HG03558 (cell line): ENCODE results near the gene KRTAP4-6.
"Not testable (repeated sequence)": the region's sequence is repeated elsewhere in the genome, so short reads cannot be mapped to it uniquely, and the experiment has no call there.

Source experiments
- ATAC-seq: cut with Tn5 transposase; IDR thresholded peaks from one replicate; pipeline ENCODE4 v1.9.1; 2021; ENCODE audit warnings: moderate number of reproducible peaks; ENCODE audit not compliant: unreplicated experiment; ENCODE audit errors: extremely low read depth

KRTAP4-6 gene

DNA sequence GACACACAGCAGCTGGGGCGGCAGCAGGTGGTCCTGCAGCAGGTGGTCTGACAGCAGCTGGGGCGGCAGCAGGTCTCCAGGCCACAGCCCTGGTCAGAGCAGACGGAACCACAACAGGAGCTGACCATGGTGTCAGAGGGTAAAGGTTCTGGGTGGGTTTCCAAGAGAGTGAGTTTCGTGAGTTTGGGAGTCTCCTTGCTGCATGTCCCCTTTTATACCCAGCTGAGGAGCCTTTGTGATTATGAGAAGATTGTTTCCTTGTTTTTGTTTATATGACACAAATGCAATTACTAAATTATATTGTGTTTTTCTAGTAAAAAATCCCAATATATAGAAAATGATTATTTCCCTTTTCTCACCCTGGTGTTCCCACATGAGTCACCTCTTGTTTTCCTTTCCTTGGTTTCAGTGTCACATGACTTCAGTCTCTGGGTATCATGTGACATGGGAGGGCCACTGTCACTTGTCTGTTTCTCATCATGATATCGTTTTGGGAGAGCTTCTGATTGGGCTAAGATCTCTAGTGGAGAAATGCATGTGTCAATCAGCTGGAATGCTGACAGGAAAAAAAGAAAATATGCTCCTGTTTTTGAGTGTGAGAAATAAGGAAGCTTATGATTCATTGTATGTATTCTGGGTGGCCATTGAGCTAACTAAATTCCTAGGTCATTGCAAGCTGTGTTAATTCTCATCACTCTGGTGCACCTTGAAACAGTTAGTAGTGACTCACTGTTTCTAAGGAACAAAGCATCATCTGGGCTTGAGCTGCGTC, at the start of gene KRTAP4-6:
KRTAP4-6 (minus strand) TSS at position 185 of the 772 bp plus-strand sequence; CDS start at position 128, 57 bp downstream.
- ATAC-seq = no peak

DNA sequence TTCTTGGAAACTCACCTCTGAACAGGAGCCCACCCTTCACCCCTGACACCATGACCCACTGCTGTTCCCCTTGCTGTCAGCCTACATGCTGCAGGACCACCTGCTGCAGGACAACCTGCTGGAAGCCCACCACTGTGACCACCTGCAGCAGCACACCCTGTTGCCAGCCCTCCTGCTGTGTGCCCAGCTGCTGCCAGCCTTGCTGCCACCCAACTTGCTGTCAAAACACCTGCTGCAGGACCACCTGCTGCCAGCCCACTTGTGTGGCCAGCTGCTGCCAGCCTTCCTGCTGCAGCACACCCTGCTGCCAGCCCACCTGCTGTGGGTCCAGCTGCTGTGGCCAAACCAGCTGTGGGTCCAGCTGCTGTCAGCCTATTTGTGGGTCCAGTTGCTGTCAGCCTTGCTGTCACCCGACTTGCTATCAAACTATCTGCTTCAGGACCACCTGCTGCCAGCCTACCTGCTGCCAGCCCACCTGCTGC, 49.5 kb upstream of the KRTAP4-6 start, which contains the start of gene KRTAP9-1:
KRTAP9-1 (plus strand) TSS at position 51 of the 482 bp plus-strand sequence; CDS start at position 51, 0 bp downstream.
- ATAC-seq = not testable (repeated sequence)

DNA sequence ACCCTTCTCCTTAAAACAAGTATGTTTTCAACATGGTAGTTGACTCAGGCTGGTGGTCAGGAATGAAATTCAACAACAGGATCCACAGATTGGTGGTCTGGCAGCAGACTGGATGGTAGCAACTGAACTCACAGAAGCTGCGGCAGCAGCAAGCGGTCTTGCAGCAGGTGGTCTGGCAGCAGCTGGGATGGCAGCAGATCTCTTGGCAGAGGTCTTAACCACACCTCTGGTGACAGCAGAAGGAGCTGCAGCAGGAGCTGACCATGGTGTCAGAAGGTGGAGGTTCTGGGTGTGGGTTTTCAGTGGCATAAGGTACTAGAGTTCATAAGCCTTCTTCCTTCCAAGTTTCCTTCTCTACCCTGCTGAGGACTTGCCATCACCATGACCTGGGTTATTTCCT, 46.5 kb upstream of the KRTAP4-6 start:
- no peak for ATAC-seq

DNA sequence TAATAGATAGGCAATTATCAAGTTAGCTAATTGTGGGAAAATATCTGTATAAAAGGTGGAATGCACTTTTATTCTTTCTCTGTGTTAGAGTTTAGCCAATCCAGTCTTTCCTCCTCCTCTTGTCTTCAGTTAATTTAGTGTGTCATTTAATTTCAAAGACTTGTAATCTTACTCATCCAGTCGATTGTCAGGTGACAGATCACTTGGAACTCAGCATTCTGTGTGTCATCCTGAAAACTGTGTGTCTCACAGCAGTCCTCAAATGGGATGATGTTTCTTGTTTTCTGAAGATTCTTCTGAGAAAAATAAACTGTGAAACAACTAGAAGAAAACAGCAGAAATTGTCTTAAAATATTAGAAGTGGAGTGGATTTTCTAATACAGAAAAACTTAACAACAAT, 44.7 kb upstream of the KRTAP4-6 start:
- ATAC-seq = no peak

DNA sequence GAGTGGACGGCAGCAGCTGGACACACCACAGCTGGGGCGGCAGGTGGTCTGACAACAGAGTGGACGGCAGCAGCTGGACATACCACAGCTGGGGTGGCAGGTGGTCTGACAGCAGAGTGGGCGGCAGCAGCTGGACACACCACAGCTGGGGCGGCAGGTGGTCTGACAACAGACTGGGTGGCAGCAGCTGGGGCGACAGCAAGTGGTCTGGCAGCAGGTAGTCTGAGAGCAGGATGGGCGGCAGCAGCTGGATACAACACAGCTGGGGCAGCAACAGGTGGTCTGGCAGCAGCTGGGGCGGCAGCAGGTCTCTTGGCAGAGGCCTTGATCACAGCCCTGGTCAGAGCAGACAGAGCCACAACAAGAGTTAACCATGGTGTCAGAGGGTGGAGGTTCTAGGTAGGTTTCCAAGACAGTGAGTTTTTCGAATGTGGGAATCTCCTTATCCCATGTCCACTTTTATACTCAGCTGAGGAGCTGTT, 44.2 kb upstream of the KRTAP4-6 start, which contains the start of gene KRTAP4-1:
KRTAP4-1 (minus strand) TSS at position 432 of the 482 bp plus-strand sequence; CDS start at position 375, 57 bp downstream.
- ATAC-seq = no peak

DNA sequence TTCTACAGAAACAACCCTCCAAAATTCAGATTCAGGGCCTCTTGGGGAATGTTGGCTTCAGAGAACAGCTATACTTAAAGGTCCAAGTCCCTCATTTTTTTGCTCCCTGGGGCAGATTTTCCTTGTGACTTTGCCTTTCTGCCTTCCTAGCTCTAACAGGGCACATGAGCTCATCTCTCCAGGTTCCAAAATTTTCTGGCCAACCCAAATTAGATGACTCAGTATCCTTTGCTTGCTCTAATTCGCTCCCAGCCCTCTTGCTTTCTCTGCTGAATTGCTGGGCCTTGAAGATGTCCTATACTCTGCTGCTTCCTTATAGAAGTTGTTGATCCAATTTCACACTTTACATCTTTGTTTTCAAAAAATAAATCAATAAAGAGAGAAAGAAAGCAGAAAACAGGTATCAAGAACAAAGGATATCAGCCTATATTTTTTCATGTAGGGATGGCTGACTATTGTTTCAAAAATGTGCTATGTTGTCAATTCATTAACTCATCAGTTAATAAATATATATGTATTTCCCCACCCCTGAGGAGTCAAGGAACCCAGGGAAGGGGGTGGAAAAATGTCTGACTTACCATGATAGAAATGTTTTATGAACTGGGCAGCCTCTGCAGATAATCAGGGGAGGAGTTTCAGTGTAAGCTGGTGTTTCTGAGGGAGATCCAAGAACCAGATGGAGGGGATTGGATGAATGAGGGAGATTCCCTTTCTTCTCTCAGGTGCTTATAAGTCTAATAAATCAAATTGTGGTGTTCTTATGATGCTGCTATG, 38.7 kb upstream of the KRTAP4-6 start:
- no peak for ATAC-seq

DNA sequence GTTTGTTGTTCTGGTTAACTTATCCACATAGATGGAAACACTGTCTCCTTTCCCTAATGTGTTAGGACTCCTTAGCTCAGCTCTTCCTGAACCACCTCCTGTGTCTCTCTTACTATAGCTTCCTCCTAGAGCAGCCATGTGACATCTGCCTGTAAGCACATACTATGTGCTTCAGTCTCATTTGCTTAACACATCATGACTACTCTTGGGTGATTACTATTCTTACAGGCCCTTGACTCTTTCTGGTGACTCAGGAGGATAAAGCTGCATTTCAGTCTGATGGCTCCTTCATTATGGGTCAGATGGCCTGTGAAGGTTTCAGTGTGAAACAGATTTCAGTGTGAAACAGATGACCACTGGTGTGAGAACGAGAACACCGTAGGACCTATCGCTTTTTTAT, 38.0 kb upstream of the KRTAP4-6 start:
- ATAC-seq = no peak

DNA sequence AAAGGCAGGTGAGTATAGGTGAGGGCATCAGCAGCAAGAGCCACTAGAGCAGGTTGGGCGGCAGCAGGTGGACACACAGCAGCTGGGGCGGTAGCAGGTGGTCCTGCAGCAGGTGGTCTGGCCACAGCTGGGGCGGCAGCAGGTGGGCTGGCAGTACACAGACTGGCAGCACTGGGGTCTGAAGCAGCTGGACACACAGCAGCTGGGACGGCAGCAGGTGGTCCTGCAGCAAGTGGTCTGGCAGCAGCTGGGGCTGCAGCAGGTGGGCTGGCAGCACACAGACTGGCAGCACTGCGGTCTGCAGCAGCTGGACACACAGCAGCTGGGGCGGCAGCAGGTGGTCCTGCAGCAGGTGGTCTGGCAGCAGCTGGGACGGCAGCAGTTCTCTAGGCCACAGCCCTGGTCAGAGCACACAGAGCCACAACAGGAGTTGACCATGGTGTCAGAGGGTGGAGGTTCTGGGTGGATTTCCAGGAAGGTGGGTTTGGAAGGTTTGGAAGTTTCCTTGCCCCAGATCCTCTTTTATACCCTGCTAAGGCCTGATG, 37.5 kb upstream of the KRTAP4-6 start, which contains the start of gene KRTAP4-2:
KRTAP4-2 (minus strand) TSS at position 495 of the 545 bp plus-strand sequence; CDS start at position 438, 57 bp downstream.
- no peak for ATAC-seq

DNA sequence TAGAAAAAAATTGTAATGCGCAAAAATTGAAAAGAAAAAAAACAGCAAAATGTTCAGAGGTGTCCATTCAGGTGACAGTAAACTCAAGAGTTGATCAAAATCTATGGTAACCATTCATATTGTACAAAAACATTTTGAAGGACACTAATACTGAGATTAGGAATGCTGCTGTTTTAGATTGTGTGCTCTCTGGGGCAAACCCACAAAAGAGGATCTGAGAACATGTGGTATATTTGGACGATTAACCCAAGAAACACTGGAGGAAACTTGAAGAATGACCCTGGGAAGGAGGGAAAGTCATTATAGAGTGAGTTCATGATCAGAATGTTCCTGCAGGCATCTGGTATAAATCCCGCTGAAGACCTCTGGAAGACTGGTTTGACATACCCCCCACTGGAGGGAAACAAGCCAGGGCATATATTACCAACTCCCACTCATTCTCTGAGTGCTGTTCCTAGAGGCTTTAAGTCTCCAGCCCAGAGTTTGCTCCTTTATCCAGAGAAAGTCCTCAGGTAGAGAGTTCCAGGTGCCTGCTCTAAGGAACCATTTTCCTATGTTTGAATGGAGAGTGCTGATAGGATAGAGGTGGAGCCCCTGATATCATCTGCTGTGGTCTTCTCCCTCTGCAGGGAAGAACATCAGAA, 36.5 kb upstream of the KRTAP4-6 start:
- ATAC-seq = no peak

DNA sequence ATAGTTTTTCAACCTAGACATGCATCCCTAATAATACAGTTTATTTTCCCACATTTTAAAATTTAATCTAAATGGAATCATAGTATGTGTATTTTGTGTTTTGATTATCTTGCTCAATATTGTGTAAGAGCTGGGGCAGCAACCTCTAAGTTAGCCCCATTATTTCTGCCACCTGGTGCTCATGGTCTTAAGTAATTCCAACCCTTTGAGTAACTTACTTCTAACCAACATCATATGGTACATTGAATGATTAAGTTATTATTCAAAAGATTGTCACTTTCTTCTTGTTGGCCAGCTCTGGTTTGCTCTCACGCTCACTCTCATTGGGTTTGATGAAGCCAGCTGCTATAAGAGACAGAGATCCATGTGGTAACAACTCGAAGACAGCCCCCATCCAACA, 31.5 kb upstream of the KRTAP4-6 start:
- ATAC-seq = no peak

DNA sequence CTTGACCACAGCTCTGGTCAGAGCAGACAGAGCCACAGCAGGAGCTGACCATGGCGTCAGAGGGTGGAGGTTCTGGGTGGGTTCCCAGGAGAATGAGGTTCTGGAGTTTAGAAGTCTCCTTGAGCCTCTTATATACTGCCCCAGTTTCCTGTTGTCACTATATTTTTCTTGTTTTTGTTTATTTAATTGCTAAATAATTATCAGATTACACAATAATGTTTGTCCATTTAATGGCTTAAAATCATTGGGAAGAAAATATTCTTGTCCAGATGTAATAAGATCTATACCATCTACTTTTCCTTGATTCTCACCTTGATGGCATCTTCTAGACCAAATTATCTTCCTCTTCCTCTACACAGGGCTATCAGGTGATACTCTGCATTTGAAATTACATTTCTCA, 27.8 kb upstream of the KRTAP4-6 start, which contains the start of gene KRTAP4-3:
KRTAP4-3 (minus strand) TSS at position 101 of the 400 bp plus-strand sequence; CDS start at position 52, 49 bp downstream.
- ATAC-seq = no peak

DNA sequence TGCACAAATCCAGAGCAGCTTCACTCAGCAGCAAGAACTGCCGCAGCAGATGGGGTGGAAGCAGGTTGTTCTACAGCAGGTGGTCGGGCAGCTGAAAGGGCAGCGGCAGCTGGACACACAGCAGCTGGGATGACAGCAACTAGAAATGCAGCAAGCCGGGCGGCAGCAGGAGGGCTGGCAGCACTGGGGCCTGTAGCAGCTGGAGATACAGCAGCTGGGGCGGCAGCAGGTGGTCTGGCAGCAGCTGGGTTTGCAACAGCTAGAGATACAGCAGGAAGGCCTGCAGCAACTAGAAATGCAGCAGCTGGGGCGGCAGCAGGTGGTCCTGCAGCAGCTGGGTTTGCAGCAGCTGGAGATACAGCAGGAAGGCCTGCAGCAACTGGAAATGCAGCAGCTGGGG, 27.2 kb upstream of the KRTAP4-6 start:
- no peak for ATAC-seq

DNA sequence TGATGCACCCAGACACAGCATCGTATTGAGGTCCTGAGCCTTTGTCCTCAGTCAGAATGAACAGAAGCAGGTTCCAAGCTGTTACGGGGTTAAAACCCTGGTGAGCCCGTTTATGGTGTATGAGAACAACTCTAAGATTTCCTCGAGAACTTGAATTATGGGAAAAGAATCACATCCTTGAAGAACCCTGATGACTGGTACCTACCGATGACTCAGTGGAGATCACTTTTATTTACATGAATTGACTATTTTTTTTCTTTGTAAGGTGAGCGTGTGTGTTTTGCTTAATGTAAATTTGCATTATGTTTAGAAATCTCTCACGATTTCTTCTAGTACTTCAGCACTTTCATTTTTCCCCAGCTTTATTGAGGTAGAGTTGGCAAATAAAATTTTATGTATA, 23.5 kb upstream of the KRTAP4-6 start:
- no peak for ATAC-seq

DNA sequence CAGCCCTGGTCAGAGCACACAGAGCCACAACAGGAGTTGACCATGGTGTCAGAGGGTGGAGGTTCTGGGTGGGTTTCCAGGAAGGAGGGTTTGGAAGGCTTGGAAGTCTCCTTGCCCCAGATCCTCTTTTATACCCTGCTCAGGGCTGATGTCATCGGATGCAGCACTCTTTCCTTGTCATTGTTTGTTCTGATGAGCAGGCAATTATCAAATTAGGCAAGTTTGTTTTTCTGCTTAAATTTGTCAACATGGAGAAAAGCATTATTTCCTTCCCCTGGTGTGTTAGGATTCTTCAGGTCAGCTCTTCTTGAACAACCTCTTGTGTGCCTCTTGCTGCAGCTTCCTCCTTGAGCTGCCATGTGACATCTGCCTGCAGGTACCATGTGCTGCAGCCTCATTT, 20.3 kb upstream of the KRTAP4-6 start, which contains the start of gene KRTAP4-4:
KRTAP4-4 (minus strand) TSS at position 101 of the 400 bp plus-strand sequence; CDS start at position 44, 57 bp downstream.
- ATAC-seq = no peak

DNA sequence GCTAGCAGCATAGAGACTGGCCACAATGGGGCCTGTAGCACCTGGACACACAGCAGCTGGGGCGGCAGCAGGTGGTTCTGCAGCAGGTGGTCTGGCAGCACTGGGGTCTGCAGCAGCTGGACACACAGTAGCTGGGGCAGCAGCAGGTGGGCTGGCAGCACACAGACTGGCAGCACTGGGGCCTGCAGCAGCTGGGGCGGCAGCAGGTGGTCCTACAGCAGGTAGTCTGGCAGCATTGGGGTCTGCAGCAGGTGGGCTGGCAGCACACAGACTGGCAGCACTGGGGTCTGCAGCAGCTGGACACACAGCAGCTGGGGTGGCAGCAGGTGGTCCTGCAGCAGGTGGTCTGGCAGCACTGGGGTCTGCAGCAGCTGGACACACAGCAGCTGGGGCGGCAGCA, 19.8 kb upstream of the KRTAP4-6 start:
- ATAC-seq = not testable (repeated sequence)

DNA sequence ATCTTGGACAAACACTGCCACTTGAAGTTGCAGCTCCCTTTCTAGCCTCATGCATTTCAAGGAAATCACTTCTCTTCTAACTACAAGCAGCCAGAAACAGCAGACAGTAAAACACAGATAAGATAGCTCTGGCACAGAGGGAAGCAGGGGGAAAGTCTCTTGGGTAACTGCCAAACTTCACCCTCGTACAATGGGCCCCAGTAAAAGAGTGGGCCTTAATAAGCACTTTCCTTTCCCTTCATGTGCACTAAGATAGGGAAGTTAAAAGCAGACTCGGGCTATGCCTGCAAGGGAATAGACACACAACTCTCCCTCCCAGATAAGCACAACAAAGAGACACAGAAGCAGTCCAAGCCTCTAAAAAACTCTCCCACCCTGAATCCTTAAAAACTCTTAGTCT, 13.5 kb upstream of the KRTAP4-6 start:
- no peak for ATAC-seq

DNA sequence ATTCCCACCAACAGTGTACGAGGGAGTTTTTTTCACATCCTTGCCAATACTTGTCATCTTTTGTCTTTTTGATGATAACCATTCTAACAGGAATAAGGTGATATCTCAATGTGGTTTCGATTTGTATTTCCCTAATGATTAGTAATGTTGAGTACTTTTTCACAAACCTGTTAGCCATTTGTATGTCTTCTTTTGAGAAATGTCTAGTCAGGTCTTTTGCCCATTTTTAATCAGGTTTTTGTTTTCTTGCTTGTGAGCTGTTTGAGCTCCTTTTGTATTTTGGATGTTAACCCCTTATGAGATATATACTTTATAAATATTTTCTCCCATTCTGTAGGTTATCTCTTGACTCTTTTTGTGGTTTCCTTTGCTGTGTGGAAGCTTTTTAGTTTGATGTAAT, 11.2 kb upstream of the KRTAP4-6 start:
- ATAC-seq = no peak

DNA sequence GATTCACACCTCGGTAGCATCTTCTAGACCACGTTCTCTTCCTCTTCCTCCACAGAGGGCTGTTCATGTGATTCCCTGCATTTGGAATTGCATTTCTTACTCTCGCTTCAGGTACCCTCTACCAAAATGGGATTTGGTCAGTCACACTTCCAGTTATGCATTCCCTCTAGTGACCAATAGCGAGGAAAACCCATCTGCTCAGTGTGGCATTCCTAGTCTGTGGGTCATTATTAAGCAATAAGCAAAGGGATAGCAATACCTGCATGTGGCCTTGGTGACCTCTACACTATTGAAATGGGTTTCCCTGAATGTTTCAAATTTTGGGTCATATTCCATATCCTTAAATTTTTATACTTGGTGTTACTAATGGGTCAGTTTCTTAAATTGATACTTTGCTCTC, 9.7 kb upstream of the KRTAP4-6 start:
- ATAC-seq = no peak

DNA sequence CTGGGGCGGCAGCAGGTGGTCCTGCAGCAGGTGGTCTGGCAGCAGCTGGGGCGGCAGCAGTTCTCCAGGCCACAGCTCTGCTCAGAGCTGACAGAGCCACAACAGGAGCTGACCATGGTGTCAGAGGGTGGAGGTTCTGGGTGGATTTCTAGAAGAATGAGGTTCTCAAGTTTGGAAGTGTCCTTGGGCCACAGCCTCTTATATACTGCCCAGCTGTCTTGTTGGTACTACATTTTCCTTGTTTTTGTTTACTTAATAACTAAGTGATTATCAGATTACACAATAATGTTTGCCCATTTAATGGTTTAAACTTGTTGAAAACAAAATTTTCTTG, 9.3 kb upstream of the KRTAP4-6 start, which contains the start of gene KRTAP4-5:
KRTAP4-5 (minus strand) TSS at position 174 of the 334 bp plus-strand sequence; CDS start at position 116, 58 bp downstream.
- ATAC-seq = no peak
